ENCODE results near the gene COTL1.

- no peak for TF ChIP-seq CTCF (IDR thresholded peaks at IDR 0.05; ENCODE audit: insufficient read depth, low read depth, low read length)
- no peak for TF ChIP-seq EZH2 (IDR thresholded peaks at IDR 0.05; ENCODE audit: insufficient read depth, low read length)
Observed at GRCh38 chr16:84567286-84567962, 50.5 kb downstream of the COTL1 start.

Data from astrocyte (in vitro differentiated cells and primary cell).